GM12878 (cell line): Measurements from ENCODE around the gene MRPS25. TPM values are rescaled to one million over a fixed set of nuclear protein-coding genes. Genes with fewer than 3 reads are reported as not detected.

ENCODE experiments used
- ATAC-seq: fragments of 200-7000 bp; cut with Tn5 transposase; 3 replicates; pipeline ENCODE4 v1.9.1; 2020; ENCODE audit warnings: mild to moderate bottlenecking, moderate library complexity
- BruUV-seq: library from RNA; stranded (reverse); fragments of 400-500 nt; replicated peaks from 2 replicates; lab custom pipeline; 2021; lab: Mats Ljungman, UMichigan
- CTCF ChIA-PET: fragments of 300-600 bp; sonication (Branson Sonifier 250); formaldehyde crosslinking; extraction: SDS; loops from one replicate; lab custom pipeline; 2021; ENCODE audit warnings: inconsistent platforms; lab: Yijun Ruan, JAX
- POLR2A ChIA-PET: fragments of 350-600 bp; formaldehyde crosslinking; extraction: SDS; loops from one replicate; lab custom pipeline; 2021; ENCODE audit warnings: inconsistent platforms; lab: Charles Lee
- RAD21 ChIA-PET: fragments of 300-600 bp; sonication (Branson Sonifier 250); formaldehyde crosslinking; loops from one replicate; lab custom pipeline; 2023; ENCODE audit warnings: antibody characterized with exemption; ENCODE audit not compliant: unreplicated experiment; lab: Charles Lee
- SMC1A ChIA-PET: fragments of 300-600 bp; sonication (Branson Sonifier 250); formaldehyde crosslinking; loops from one replicate; lab custom pipeline; 2023; ENCODE audit not compliant: unreplicated experiment, uncharacterized antibody; lab: Charles Lee
- DNase-seq: peaks from one replicate; pipeline ENCODE4 v3.0.0-alpha.2; 2011; ENCODE audit warnings: low read depth, low spot score
- FAIRE-seq: peaks from 3 replicates; lab custom pipeline; 2011; peaks lifted over from hg19 to GRCh38; lab: Jason Lieb, UNC
- H2AFZ ChIP-seq: 2 replicates; pipeline ENCODE4 v1.6.0; 2011; ENCODE audit warnings: low read depth, low read length, control low read depth; ENCODE audit not compliant: control insufficient read depth
- H3K27ac ChIP-seq: 2 replicates; pipeline ENCODE4 v1.5.1; 2011; ENCODE audit warnings: control low read depth; ENCODE audit not compliant: control insufficient read depth, insufficient read depth
- H3K27me3 ChIP-seq, 2 experiments: replicated peaks in 1 of 2; 2 replicates each; pipeline versions ENCODE4 v1.6.0 to v1.6.1; 2011; ENCODE audit warnings: low read length in 1 of 2; ENCODE audit not compliant: control insufficient read depth in 2 of 2, insufficient read depth in 2 of 2
- H3K36me3 ChIP-seq, 2 experiments: 2 replicates each; pipeline ENCODE4 v1.5.1; 2011; ENCODE audit warnings: low read length in 1 of 2; ENCODE audit not compliant: control insufficient read depth in 2 of 2, insufficient read depth in 2 of 2
- H3K4me1 ChIP-seq: 2 replicates; pipeline ENCODE4 v1.6.1; 2011; ENCODE audit warnings: mild to moderate bottlenecking, low read length, moderate library complexity, mixed read lengths; ENCODE audit not compliant: control insufficient read depth, insufficient read depth
- H3K4me2 ChIP-seq: 2 replicates; pipeline ENCODE4 v1.6.0; 2011; ENCODE audit warnings: control low read depth; ENCODE audit not compliant: control insufficient read depth, insufficient read depth
- H3K4me3 ChIP-seq: fragments of 200-600 bp; sonication (generic); 2 replicates; pipeline ENCODE4 v1.5.1; 2016
- H3K79me2 ChIP-seq: 2 replicates; pipeline ENCODE4 v1.6.0; 2011; ENCODE audit warnings: low read length; ENCODE audit not compliant: control insufficient read depth, insufficient read depth
- H3K9ac ChIP-seq: 2 replicates; pipeline ENCODE4 v1.8.0; 2011; ENCODE audit warnings: low read length, control low read depth, mixed read lengths; ENCODE audit not compliant: control insufficient read depth, insufficient read depth
- H3K9me3 ChIP-seq: replicated peaks from 3 replicates; pipeline ENCODE4 v1.5.1; 2011; ENCODE audit warnings: mild to moderate bottlenecking, low read length; ENCODE audit not compliant: control insufficient read depth, insufficient read depth
- H4K20me1 ChIP-seq: 2 replicates; pipeline ENCODE4 v1.6.0; 2011; ENCODE audit not compliant: control insufficient read depth, insufficient read depth
- CBX3 ChIP-seq: fragments of 200-600 bp; sonication (generic); IDR thresholded peaks from 2 replicates; pipeline ENCODE4 v1.6.1; 2016; ENCODE audit warnings: low read depth, borderline replicate concordance
- E2F4 ChIP-seq: IDR thresholded peaks from 2 replicates; pipeline ENCODE4 v1.6.1; 2012; ENCODE audit warnings: low read depth, low read length, improper control_type of control experiment
- HDGF ChIP-seq: fragments of 450-650 bp; IDR thresholded peaks from 2 replicates; pipeline ENCODE4 v1.6.1; 2016; ENCODE audit warnings: antibody characterized with exemption
- IKZF1 ChIP-seq: fragments of 450-650 bp; conservative IDR thresholded peaks from 2 replicates; pipeline ENCODE4 v1.6.1; 2017; ENCODE audit warnings: antibody characterized with exemption, mild to moderate bottlenecking
- IRF3 ChIP-seq: fragments of 450-650 bp; IDR thresholded peaks from 2 replicates; pipeline ENCODE4 v1.6.1; 2014; ENCODE audit warnings: mild to moderate bottlenecking
- MYB ChIP-seq: fragments of 150-350 bp; IDR thresholded peaks from 2 replicates; pipeline ENCODE4 v1.6.1; 2014; ENCODE audit warnings: mild to moderate bottlenecking, low read depth, low read length, borderline replicate concordance
- NFIC ChIP-seq: IDR thresholded peaks from 2 replicates; pipeline ENCODE4 v1.6.1; 2012; ENCODE audit warnings: low read depth, mild to moderate bottlenecking, inconsistent platforms, low read length, moderate library complexity
- PML ChIP-seq: IDR thresholded peaks from 2 replicates; pipeline ENCODE4 v1.6.1; 2012; ENCODE audit warnings: low read length, inconsistent platforms
- RUNX3 ChIP-seq: IDR thresholded peaks from 2 replicates; pipeline ENCODE4 v1.6.1; 2012; ENCODE audit warnings: low read length, inconsistent platforms
- SIX5 ChIP-seq: IDR thresholded peaks from 2 replicates; pipeline ENCODE4 v1.6.1; 2011; ENCODE audit warnings: mild to moderate bottlenecking, low read depth, low read length, moderate library complexity; ENCODE audit not compliant: severe bottlenecking
- SMAD1 ChIP-seq: fragments of 450-650 bp; IDR thresholded peaks from 2 replicates; pipeline ENCODE4 v1.6.1; 2018; ENCODE audit warnings: mild to moderate bottlenecking, low read depth; ENCODE audit not compliant: partially characterized antibody
- TARDBP ChIP-seq: IDR thresholded peaks from 2 replicates; pipeline ENCODE4 v1.6.1; 2016; ENCODE audit warnings: borderline replicate concordance
- USF1 ChIP-seq: IDR thresholded peaks from 2 replicates; pipeline ENCODE4 v1.6.1; 2011; ENCODE audit warnings: borderline replicate concordance, low read depth, mild to moderate bottlenecking, moderate library complexity, mixed read lengths, low read length; ENCODE audit not compliant: insufficient read depth; ENCODE audit errors: extremely low read length
- YBX1 ChIP-seq: fragments of 450-650 bp; IDR thresholded peaks from 2 replicates; pipeline ENCODE4 v1.6.1; 2016; ENCODE audit warnings: antibody characterized with exemption
- ZBTB11 ChIP-seq: fragments of 450-650 bp; formaldehyde crosslinking; IDR thresholded peaks from 2 replicates; pipeline ENCODE4 v1.5.0; 2022; ENCODE audit warnings: mild to moderate bottlenecking, missing genetic modification characterization
- ZNF207 ChIP-seq: fragments of 450-650 bp; IDR thresholded peaks from 2 replicates; pipeline ENCODE4 v1.6.1; 2014; ENCODE audit warnings: antibody characterized with exemption, mild to moderate bottlenecking, borderline replicate concordance
- ZZZ3 ChIP-seq: IDR thresholded peaks from 2 replicates; pipeline ENCODE4 v1.6.1; 2011; ENCODE audit warnings: low read depth; ENCODE audit not compliant: control insufficient read depth, insufficient read length
- WGBS: methylation state at CpG from one replicate; pipeline ENCODE4 v1.1.6; 2016; ENCODE audit warnings: low lambda C conversion rate; ENCODE audit not compliant: insufficient replicate concordance, insufficient coverage; ENCODE audit errors: missing lambda C conversion rate; 5-methylcytosine and 5-hydroxymethylcytosine counted together
- in situ Hi-C: fragments of 300-500 bp; cut with MboI; formaldehyde crosslinking; loops from 9 replicates; pipeline ENCODE4 v1.14.3; 2018; ENCODE audit warnings: mixed read lengths
- intact Hi-C: fragments of 100-400 bp; cut with micrococcal nuclease; formaldehyde crosslinking; loops from one replicate; pipeline ENCODE4 v1.14.2; 2022; ENCODE audit not compliant: unreplicated experiment
- polyA plus RNA-seq, 11 experiments: library from polyadenylated mRNA; depleted of rRNA in 4 of 11; unstranded in 6 of 11; stranded (reverse) in 5 of 11; fragments of >200 nt; fragmentation: Nextera tagmentation in 4 of 11; fragmentation: Illumina TruSeq in 1 of 11; extraction: Ambion mirVana in 4 of 11; extraction: Trizol in 1 of 11; gene quantifications; 1 replicate in 1 of 11; 2 replicates in 10 of 11; pipeline versions ENCODE4 v1.2.1 to v1.2.3, GENCODE V29; 2011 to 2016; ENCODE audit warnings: inconsistent platforms in 2 of 11, missing spikeins in 2 of 11, low read depth in 1 of 11
- total RNA-seq, 4 experiments: library from RNA; depleted of rRNA in 3 of 4; stranded (reverse); fragments of >200 nt in 3 of 4; fragmentation: Illumina TruSeq in 1 of 4; extraction: Trizol in 1 of 4; gene quantifications; 2 replicates each; pipeline versions ENCODE4 v1.2.1 to v1.2.3, GENCODE V29; 2013 to 2021

MRPS25 gene
- total and polyA plus RNA-seq, 10 of the 15 experiments (the other 5 are each of a cell fraction or from before 2014, with no cell fraction given): 17.0 to 114 (median 62.2) TPM

GRCh38 chr3:15063238-15063637 is 1.9 kb downstream of the MRPS25 start:
- H3K27me3 ChIP-seq: no peaks in the 10 kb centered on the region
- H3K4me2 ChIP-seq: peak overlapping the region; percentile 95
- peak overlapping the region; percentile 97 for H3K9ac ChIP-seq
- H3K27ac ChIP-seq: no peak overlapping the region
- DNase-seq (no peak), ATAC-seq (no peak), FAIRE-seq (no peak)
- peak overlapping the region; percentile 83; the same call in 1 of the 2 replicates for H3K4me3 ChIP-seq
- RAD21 ChIA-PET: interaction anchor here (3.9 kb wide), 1 partner anchor 12 kb away, joined by 30 read pairs; no protein-coding TSS in a partner anchor
- in situ Hi-C loops (no loop called here), intact Hi-C loops (no loop called here)
- 63% methylated on average over 4 of the region's 4 CpGs for WGBS
- H3K36me3 ChIP-seq: peaks cover 4% of the 10 kb centered on the region in 2 experiments; a peak in 3 of 4 replicates
- H2AFZ ChIP-seq: no peak overlapping the region
- no peaks in the 10 kb centered on the region for H4K20me1 ChIP-seq
- POLR2A ChIA-PET: interaction anchor here (0.7 to 2.8 kb wide), 2 partner anchors 13 to 32 kb away, joined by 3 to 30 read pairs; no protein-coding TSS in a partner anchor
- peaks cover 31% of the 10 kb centered on the region for H3K79me2 ChIP-seq
- no peaks in the 10 kb centered on the region; the same call in 2 of the 3 replicates for H3K9me3 ChIP-seq
- SMC1A ChIA-PET: interaction anchor here (3.0 kb wide), 1 partner anchor 13 kb away, joined by 20 read pairs; no protein-coding TSS in a partner anchor
- CTCF ChIA-PET: interaction anchor here (1.9 to 4.4 kb wide), 2 partner anchors 12 to 15 kb away, joined by 7 to 50 read pairs; no protein-coding TSS in a partner anchor
- H3K4me1 ChIP-seq: peaks cover 13% of the 10 kb centered on the region
- BruUV-seq: no TSS peak
- TF ChIP-seq IRF3: no peak
- TF ChIP-seq ZBTB11 (CRISPR knock-in tag): no peak
- no peak for TF ChIP-seq SMAD1
- no peak for TF ChIP-seq SIX5
- TF ChIP-seq E2F4: no peak
- TF ChIP-seq RUNX3: no peak
- no peak for TF ChIP-seq CBX3
- no peak for TF ChIP-seq USF1
- TF ChIP-seq HDGF: no peak
- no peak for TF ChIP-seq ZZZ3
- no peak for TF ChIP-seq IKZF1
- TF ChIP-seq PML: no peak
- no peak for TF ChIP-seq NFIC
- no peak for TF ChIP-seq YBX1
- no peak for TF ChIP-seq ZNF207
- TF ChIP-seq MYB: no peak
- TF ChIP-seq TARDBP: no peak
